Measurements from ENCODE around the gene TLE4.
"Not testable (repeated sequence)": the region's sequence is repeated elsewhere in the genome, so short reads cannot be mapped to it uniquely, and the experiment has no call there.

Gene TLE4

GRCh38 chr9:79604921-79605562 lies 33.3 kb downstream of the TLE4 start:
- no peak for DNase-seq

- not testable (repeated sequence) for DNase-seq
Measured at GRCh38 chr9:79606529-79606928, 34.8 kb downstream of the TLE4 start.

- DNase-seq: no peak
Measured at GRCh38 chr9:79609468-79610018, 37.8 kb downstream of the TLE4 start.

GRCh38 chr9:79610019-79610631 lies 38.4 kb downstream of the TLE4 start:
- no peak for DNase-seq

- DNase-seq: peak; percentile 69
Measured at GRCh38 chr9:79610791-79611614, 39.2 kb downstream of the TLE4 start.

GRCh38 chr9:79613145-79613544 lies 41.4 kb downstream of the TLE4 start:
- DNase-seq: no peak

- DNase-seq: no peak
Measured at GRCh38 chr9:79615038-79615437, 43.3 kb downstream of the TLE4 start.

GRCh38 chr9:79616013-79616412 lies 44.2 kb downstream of the TLE4 start:
- DNase-seq: no peak

- DNase-seq: no peak
Measured at GRCh38 chr9:79616971-79617370, 45.2 kb downstream of the TLE4 start.

- no peak for DNase-seq
Measured at GRCh38 chr9:79617395-79617794, 45.6 kb downstream of the TLE4 start.

- no peak for DNase-seq
Measured at GRCh38 chr9:79619930-79620329, 48.2 kb downstream of the TLE4 start.

GRCh38 chr9:79621916-79622575 lies 50.3 kb downstream of the TLE4 start:
- peak; percentile 22 for DNase-seq

- DNase-seq: peak; percentile 55
Measured at GRCh38 chr9:79623799-79624721, 52.3 kb downstream of the TLE4 start.

- DNase-seq: no peak
Measured at GRCh38 chr9:79629721-79630120, 58.0 kb downstream of the TLE4 start.

- no peak for DNase-seq
Measured at GRCh38 chr9:79630521-79631403, 59.0 kb downstream of the TLE4 start.

- DNase-seq: no peak
Measured at GRCh38 chr9:79632060-79632459, 60.3 kb downstream of the TLE4 start.

- no peak for DNase-seq
Measured at GRCh38 chr9:79632705-79633104, 60.9 kb downstream of the TLE4 start.

- no peak for DNase-seq
Measured at GRCh38 chr9:79633558-79633957, 61.8 kb downstream of the TLE4 start.

- DNase-seq: no peak
Measured at GRCh38 chr9:79637177-79637925, 65.6 kb downstream of the TLE4 start.

GRCh38 chr9:79638806-79639205 lies 67.0 kb downstream of the TLE4 start:
- DNase-seq: peak; percentile 19

Measured in NCI-H226 (cell line).